GM19452 (cell line): Measurements from ENCODE around the gene CCDC85C.

Source experiments
- ATAC-seq: cut with Tn5 transposase; IDR thresholded peaks from one replicate; pipeline ENCODE4 v1.9.1; 2021; ENCODE audit not compliant: unreplicated experiment

CCDC85C gene

DNA sequence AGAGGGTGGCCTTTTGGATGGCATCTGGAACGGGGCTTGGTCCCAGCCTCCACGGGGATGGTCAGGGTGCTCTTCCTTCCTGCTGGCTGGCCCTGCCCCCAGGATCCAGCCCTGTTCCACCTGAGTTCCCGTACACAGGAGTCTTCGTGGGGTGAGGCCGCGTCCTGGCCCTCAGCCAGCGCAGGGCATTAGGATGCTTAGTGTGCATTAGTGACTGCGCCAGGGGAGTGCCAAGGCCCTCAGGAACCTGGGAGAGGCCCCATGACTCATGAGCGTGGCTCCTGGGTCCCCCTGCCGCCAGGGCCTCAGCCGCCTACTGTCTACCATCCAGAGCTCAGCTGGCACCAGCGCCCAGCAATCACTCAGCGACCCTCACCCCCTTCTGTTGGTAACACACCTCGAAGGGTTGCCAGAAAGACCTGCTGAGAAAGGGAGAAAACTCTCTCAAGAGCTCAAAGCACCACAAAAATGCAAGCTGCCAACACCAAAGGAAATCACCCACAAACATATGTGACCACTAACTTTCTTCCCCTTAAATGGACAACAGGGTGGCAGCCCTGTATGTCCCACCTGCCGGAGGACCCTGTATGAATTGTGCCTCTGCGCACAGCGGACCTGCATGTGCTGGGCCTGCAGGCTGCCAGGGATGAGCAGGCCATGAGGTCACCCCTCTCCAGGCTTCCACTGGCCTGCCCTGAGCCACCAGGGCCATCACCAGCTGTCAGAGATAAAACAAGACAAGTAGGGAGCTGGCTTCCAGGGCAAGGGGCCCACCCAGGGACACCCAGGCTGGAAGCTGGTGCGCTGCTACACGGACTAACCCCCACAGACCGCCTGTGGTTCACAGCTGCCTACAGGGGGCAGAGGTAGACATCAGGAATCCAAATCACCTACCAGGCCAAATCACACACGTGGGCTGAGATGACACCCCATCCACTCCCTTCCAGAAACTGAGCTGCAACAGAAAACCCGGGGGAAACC is 28.7 kb downstream of the CCDC85C start:
- ATAC-seq = no peak

DNA sequence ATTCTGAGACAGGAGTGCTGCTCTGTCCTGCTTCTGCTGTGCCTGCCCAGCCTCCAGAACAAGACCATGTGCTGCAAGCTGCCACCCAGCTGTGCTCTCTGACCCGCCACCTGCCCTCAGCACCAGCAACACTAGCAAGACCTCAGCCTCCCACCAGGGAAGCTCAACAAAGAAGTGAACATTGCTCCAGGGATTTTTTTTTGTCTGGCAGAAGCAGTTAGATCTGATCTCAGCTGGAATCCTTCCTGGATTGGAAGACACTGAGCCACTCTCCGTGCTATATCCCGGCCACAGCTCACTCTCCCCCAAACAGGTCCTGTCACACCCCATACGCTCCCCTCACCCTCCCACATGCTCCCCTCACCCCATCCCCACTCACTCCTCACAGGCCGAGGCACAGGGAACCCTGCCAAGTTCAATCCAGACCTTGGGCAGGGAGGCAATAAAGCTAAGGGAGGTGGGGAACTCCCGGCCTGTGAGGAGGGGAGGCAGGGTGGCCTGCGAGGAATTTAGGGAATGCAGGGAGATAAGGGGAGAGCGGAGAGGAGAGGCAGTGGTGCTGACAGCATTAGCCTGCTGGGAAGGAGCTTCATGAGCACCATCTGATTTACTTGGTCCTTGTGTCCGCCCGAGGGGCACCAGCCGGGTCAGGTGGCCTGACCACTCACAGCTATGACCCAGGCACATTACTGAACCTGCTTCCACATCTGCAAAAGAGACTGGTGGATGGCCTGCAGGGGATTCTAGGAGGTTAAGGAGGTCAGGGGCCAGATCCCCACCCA is 29.7 kb downstream of the CCDC85C start:
- no peak for ATAC-seq

DNA sequence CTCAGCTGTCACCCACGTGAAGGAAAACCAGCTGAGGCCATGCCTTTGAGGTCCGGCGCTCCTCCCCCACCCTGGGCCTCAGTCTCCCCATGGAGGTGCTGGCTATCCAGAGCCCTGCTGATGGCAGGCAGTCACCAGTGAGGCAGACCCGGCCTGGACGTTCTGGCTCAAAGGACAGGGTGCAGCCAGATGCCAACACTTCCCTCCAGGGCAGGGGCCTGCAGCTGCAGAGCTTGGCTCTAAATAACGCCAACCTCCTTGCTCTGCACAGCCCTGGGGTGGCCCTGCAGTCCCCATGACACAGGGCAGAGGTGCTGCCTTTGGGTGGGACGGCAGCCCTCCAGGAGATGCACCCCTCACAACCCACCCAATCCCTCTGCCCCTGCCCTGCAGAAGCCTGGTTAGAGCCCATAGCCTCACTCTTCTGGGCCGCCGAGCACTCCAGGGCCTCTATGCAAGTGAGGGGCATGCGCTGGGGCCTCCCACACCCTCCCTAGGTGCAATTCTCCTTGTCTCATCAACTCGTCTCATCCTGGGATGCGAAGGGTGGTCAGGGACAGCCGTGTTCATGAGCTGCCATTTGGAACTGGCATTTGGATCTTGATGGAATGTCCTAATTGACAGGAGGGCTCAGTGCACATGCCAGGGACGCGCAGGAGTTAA is 30.4 kb downstream of the CCDC85C start:
- ATAC-seq = no peak

DNA sequence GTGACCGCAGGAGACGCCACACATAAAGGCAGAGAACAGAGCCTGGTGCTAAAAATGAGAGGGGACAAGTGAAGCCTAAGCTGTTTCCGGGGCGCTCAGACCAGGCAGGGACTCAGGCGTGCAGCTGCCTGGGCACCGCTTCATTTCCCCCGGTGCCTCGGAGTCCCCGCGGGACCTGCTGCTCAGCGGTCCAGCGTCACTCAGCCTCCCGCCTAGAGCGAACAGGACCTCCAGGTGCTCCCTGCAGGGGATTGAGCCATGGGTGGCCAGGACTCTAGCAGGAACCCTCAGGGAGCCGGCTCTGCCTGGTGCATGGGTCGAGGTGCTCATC is 31.0 kb downstream of the CCDC85C start:
- no peak for ATAC-seq

DNA sequence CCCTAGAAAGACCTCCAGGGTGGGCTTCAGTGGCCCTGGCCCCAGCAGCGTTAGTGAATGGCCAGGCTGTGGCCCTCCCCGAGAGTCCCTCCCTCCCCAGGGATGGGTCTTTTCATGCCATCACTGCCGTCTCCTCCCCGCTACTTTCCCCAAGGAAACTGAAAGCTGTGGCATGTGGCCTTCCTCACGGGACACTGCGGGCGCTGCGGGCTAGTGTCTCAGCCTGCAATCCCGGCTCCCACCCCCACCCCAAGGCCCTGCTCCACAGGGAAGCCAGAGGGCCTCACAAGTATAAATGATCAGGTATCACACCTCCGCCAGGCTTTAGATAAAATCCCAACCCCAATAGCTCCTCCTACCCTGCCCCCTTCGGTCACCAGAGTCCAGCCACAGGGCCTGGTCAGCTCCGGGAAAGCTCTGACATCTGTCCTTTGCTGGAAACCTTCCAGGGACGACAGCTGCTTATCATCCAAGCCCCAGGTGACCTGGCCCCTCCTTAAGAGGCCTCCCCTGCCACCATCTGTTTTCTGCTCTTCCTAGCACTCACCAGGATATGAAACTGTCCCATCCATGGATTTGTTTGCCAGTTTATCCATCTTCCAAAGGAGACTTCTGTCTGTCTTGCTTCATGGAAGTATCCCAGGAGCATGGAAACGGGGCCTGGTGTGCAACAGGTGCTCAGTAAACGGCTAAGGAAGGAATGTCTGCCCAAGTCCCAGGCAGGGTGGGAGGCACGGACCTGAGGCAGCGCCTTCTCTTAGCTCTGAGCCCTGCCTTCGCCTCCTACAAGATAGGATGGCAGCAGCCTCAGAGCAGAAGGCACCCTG is 31.6 kb downstream of the CCDC85C start:
- no peak for ATAC-seq

DNA sequence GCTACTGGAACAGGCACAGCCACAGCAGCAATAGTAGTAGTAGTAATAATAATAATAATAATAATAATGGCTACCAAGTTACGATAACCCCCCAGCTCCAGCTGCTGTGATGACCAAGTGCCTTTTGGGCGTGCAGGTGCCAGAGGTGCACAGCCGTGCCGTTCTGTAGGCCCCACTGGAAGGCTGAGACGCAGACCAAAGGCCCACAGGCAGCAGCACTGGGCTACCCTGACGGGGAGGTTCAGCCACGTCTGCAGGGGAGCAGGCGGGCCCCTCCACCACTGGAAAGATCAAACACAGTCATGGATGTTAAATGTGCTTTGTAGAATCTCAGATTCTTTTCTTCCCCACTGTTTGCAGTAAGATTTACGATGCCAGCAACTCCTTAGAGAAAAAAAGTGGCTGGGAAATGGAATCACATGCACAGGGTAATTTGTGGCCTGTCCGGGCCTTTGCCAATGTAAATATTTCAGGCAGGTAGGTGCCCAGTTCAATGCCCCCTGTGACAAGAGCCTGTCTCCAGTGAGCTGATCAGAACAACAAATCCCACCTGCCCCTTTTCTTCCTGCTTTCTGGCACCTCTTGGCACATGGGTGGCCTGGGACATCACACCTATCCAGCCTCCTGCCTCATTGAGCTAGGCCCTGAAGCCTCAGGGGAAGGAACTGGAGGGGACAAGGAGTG is 32.6 kb downstream of the CCDC85C start:
- ATAC-seq = no peak

DNA sequence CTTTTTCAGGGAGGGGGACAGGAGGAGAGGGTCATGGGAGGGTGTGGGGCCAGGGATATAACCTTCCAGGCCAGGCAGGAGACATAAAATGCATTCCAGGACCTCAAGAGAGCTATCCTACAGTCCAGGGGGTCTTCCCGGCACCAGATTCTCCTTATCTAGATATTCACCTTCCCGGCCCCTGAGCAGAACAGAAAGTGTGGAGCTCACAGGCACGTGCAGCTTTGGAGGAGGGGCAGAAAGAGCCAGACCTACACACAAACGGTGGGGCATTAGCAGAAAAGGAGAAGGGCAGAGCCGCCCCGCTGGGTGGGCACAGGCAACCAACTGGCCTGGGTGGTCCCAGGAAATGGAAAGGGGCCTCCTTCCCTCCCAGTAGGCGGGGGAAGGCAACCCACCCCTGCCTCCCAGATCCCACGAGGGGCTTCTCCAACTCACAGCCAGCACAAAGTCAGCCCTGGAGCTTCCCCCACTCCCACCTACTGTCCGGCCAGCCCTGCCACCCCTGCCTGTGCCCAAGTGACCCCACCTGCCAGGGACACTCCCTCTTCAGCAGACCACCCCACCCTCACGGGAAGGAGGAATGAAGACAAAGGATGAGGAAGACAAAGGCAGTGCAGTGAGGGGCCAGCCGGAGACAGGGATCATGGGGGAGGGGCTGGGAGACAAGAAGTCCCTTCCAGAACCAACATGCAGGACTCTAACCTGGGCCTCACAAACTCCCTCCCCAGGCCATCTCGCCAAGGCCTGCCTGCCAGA is 33.3 kb downstream of the CCDC85C start:
- ATAC-seq = no peak

DNA sequence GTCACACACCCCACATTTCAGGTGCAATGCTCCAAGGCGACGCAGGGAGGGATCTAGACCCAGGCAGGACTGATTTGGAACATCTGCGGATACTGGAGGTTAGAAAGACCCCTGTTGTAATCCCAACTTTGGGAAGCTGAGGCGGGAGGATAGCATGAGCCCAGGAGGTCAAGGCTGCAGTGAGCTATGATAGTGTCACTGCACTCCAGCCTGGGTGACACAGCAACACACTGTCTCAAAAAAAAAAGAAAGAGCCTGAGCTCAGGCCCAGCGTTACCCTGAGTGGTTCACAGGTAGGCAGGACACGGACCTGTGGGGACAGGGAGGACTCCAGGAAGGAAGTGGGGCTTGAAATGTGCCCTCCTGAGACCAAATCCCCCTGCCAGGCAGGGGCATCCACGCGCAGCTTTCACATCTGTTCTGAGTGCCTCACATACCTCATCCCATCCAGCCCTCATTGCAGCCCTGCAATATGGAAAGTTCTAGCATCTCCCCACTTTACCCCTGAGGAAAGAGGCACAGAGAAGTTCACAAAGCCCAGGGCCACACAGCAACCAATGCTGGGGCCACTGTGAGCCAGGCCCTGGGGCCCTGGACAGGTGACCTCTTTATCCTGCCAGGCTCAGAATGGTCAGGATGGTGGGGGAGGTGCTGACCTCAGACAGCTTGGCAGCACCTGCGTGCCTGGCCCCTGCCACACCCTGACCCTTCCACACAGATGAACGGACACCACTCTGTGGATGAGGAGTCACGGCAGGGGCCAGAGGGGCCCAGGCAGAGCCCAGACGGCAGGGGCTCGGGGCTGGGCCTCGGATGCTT is 34.1 kb downstream of the CCDC85C start:
- no peak for ATAC-seq

DNA sequence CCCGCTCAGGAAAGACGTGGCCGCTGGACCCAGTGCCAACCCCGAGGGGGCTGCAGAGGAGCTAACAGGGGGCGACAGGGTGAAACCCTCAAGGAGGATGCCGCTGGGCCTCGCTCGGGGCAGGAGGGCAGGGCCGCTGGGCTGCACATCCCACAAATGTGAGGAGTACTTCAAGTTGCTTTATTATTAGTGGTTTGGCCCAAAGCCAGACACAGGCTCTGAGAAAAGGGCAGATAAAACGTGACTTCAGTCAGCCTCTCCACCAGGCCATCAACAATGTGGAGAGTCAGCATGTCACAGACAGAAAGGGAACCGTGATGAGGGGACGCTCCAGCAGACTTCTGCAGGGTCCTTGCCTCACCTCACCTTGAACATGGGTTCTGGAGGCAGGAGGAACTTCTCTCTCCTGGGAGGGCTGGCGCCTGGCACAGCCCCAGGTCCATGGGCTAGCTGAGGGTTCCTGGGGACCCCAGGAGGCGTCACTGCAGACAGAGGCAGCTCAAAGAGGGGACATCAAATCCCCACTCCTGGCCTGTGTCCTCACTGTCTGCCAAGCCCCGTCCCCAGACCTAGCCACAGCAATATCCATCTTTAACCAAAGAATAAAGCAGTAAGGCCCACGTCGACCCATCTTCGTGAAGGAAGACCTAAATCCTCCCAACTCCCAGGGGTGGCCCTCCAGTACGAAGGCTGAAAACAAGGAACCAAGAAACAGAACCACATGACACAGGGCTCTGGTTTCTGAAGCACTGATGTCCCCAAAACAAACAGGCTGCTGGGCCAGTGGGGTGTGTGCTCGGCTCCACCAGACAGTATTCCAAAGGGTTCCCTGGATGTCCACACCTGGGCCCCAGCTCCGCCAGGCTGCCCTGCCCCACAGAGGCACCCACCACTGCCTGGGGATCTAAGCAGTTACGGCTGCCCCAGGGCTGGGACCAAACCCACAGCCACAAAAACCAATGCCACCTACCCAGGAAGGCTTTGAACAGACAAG is 35.1 kb downstream of the CCDC85C start:
- ATAC-seq = no peak

DNA sequence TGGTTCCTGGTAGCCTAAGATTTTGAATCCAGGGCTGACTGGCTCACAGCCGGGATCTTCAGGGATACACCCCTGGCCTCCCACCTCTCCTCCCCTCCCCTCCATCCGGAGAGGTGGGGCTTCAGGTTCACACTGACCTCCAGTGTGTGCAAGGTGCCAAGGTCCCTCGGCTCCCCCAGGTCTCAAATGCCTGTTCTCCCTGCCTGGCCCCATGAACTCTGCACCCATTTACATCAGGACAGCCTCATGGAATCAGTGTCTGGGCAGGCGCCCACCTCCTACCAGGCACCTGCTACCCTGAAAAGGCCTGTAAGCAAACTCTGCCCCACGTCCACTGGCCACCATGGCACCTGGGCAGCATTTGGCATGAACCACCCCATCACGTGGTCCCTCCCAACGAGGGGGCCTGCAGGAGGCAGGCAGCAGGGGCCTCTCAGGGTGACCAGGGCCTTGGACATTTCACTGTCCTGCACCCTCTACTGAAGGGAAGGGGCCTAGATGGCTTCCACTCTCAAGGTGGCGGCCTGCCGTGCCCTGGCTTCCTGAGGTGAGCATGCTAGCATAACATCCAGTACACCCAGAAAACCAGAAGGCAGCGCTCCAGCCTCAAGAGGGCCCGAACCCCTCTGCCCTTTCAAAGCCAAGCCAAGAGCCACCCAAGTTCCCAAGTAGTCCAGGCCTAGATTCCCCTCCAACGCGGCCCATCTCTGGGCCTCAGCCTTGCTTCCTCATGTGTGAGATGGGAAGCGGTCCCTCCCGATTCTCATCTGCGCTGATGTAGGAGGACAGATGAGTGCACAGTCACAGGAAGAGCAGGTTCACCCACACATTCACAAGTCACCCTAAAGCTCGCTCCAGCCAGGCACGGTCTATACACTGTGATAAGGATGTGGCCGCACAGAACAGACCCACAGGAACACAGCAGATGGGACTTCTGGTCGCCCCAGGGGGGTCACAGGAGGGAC is 37.3 kb downstream of the CCDC85C start:
- ATAC-seq = no peak

DNA sequence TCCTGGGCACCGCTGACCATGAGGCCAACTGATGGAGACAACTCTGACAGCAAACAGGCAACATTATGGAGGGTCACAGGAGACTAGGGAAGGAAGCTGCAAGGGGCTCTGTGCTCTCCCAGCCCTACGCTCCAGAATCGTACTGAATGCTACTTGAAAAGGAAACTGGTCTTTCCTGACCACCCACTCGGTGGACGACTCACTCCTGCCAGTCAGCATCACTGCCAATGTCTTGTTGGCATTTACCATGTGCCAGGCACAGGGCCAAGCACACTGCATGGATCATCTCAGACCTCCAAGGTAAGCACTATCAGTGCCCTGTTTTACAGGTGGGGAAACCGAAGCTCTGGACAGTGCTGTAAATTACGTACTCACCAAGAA is 38.0 kb downstream of the CCDC85C start:
- no peak for ATAC-seq

DNA sequence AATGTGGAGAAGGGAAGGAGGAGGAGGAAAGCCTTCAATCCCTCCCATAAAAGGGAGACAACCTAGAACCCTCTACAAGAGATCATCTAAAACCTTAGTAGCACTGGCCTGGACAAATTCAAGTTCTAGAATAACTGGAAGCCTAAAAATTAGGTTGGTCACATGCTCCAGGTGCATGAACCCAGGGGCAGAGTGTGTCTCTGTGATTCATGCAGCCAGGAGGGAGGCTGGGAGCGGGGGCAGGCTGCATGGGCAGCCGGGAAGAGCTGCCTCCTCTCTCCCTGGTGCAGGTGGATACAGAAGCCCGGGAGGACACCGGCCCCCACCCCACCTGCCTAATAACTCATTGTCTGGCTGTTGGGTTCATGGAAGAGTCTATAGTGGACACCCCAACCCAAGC is 38.6 kb downstream of the CCDC85C start:
- ATAC-seq = no peak

DNA sequence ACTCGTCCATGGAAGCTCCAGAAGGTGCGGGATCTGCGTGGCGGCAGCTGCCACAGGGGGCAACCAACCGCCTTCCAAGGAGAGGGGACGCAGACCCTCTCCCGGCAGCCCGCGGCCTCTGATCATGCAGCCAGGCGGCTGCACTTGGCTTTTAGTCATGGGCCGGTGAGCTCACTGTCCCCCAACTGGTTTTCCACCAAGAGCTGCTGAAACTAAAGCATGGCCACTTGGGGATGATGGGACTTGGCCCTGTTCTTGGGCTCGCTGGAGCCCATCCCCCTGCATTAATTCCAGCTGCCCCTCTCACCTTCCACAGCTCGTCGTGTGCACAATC is 39.1 kb downstream of the CCDC85C start:
- ATAC-seq = no peak

DNA sequence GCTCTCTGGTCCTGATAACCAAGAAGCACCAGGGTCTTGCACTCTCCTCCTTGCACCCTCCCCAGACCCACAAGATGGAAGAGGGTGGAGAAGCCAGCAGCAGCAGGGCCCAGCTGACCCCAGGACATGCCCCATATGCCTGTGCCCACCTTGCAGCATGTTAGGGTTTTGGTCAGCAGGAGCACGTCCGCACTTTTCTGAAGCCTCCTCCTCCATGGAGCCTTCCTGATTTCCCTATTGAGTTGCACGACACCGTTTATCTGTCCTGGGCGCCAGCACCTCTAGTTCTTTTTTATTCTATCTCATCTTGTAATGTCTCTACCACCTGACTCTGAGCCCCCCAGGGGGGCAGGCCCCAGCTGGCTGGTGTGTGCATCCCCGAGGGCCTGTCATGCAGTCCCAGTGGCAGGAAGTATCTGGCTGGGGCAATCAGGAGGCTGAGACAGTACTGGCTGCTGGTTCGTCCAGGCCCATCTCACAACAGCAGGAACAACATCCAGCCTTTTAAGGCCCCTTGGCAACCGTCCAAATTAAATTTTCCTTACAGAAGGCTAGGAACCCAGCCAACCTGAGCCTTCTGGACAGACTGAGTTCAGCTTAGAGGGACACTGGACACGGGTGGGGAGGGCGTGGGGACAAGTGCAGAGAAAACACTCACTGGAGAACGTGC is 39.6 kb downstream of the CCDC85C start:
- no peak for ATAC-seq

DNA sequence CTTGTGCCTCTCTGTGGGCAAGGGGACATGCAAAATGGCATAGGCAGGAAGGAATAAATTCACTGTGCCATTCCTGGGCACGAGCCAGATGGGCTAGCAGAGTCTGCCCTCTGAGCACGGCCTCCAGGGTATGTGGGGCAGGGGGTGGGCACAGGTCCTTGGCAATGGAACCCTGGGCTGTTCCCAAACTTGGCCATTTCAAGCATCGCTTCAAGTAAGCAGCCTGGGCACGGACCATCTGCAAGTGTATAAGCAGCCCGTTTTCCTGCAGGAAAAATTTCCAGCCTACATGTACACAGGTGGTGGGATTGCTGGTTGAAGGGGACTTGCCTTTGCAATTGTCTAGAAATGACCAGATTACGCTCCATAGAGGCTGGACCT is 40.3 kb downstream of the CCDC85C start:
- no peak for ATAC-seq
